Neural cell (in vitro differentiated cells): ENCODE measurements around the gene CDYL. TPM values are rescaled to one million over a fixed set of nuclear protein-coding genes. Genes with fewer than 3 reads are reported as not detected.

ENCODE experiments used
- H2AFZ ChIP-seq: fragments of 200-600, 300-800 bp; sonication (generic), shearing (Covaris generic); 2 replicates; pipeline ENCODE4 v1.6.0; 2014; ENCODE audit warnings: low read depth, mild to moderate bottlenecking, antibody characterized with exemption, low read length, moderate library complexity
- H3F3A ChIP-seq: fragments of 200-600 bp; shearing (Covaris generic); 2 replicates; pipeline ENCODE4 v1.6.1; 2016; ENCODE audit warnings: mild to moderate bottlenecking, moderate library complexity, mixed read lengths, antibody characterized with exemption, low read length; ENCODE audit not compliant: insufficient read depth, poor library complexity, severe bottlenecking
- H3K27ac ChIP-seq: fragments of 200-600, 300-800 bp; sonication (generic), shearing (Covaris generic); 2 replicates; pipeline ENCODE4 v1.5.1; 2014; ENCODE audit warnings: mild to moderate bottlenecking, low read length, moderate library complexity
- H3K27me3 ChIP-seq: fragments of 300-800, 200-600 bp; sonication (generic), shearing (Covaris generic); 2 replicates; pipeline ENCODE4 v1.6.0; 2014; ENCODE audit warnings: mild to moderate bottlenecking, low read depth, low read length, moderate library complexity; ENCODE audit not compliant: insufficient read depth
- H3K36me3 ChIP-seq: fragments of 300-800, 200-600 bp; sonication (generic), shearing (Covaris generic); 2 replicates; pipeline ENCODE4 v1.5.1; 2014; ENCODE audit warnings: mild to moderate bottlenecking, antibody characterized with exemption, low read length, moderate library complexity; ENCODE audit not compliant: insufficient read depth
- H3K4me2 ChIP-seq: fragments of 300-800, 200-600 bp; sonication (generic), shearing (Covaris generic); 2 replicates; pipeline ENCODE4 v1.6.0; 2014; ENCODE audit warnings: mild to moderate bottlenecking, low read length
- H3K4me3 ChIP-seq: fragments of 300-800, 200-600 bp; sonication (generic), shearing (Covaris generic); 2 replicates; pipeline ENCODE4 v1.5.1; 2014; ENCODE audit warnings: mild to moderate bottlenecking, low read length, moderate library complexity
- H3K79me2 ChIP-seq: fragments of 200-600 bp; shearing (Covaris generic); replicated peaks from 2 replicates; pipeline ENCODE4 v1.6.0; 2014; ENCODE audit warnings: mild to moderate bottlenecking, low read length, moderate library complexity; ENCODE audit not compliant: insufficient read depth
- H3K9ac ChIP-seq: fragments of 300-800, 200-600 bp; sonication (generic), shearing (Covaris generic); 2 replicates; pipeline ENCODE4 v1.6.1; 2016; ENCODE audit warnings: mild to moderate bottlenecking, low read length, mixed read lengths
- H3K9me2 ChIP-seq: fragments of 200-600 bp; shearing (Covaris generic); 2 replicates; pipeline ENCODE4 v1.6.1; 2016; ENCODE audit warnings: mild to moderate bottlenecking, low read length, mixed read lengths; ENCODE audit not compliant: insufficient read depth
- H3K9me3 ChIP-seq: fragments of 200-600, 300-800 bp; sonication (generic), shearing (Covaris generic); 2 replicates; pipeline ENCODE4 v1.6.1; 2016; ENCODE audit warnings: mild to moderate bottlenecking, mixed run types, low read length, moderate library complexity, mixed read lengths
- H4K20me1 ChIP-seq: fragments of 200-600 bp; shearing (Covaris generic); 2 replicates; pipeline ENCODE4 v1.6.1; 2016; ENCODE audit warnings: mild to moderate bottlenecking, mixed run types; ENCODE audit not compliant: insufficient read depth
- CTCF ChIP-seq: fragments of 450-650 bp; IDR thresholded peaks from 2 replicates; pipeline ENCODE4 v1.5.1; 2014; ENCODE audit warnings: antibody characterized with exemption, mild to moderate bottlenecking, moderate library complexity; ENCODE audit not compliant: poor library complexity, severe bottlenecking
- EP300 ChIP-seq: fragments of 450-650 bp; conservative IDR thresholded peaks from 2 replicates; pipeline ENCODE4 v1.6.1; 2014; ENCODE audit warnings: antibody characterized with exemption, mild to moderate bottlenecking, moderate library complexity; ENCODE audit not compliant: poor library complexity, severe bottlenecking
- EZH2 ChIP-seq: fragments of 200-600, 300-800 bp; shearing (Covaris generic), sonication (generic); IDR thresholded peaks from 2 replicates; pipeline ENCODE4 v1.6.1; 2014; ENCODE audit warnings: antibody characterized with exemption, low read length, borderline replicate concordance, mild to moderate bottlenecking; ENCODE audit not compliant: insufficient read depth, poor library complexity, severe bottlenecking
- MXI1 ChIP-seq: fragments of 450-650 bp; conservative IDR thresholded peaks from 2 replicates; pipeline ENCODE4 v1.6.1; 2014; ENCODE audit warnings: antibody characterized with exemption, mild to moderate bottlenecking; ENCODE audit not compliant: poor library complexity, severe bottlenecking
- POLR2AphosphoS5 ChIP-seq: IDR thresholded peaks from 2 replicates; pipeline ENCODE4 v1.6.1; 2012
- RAD21 ChIP-seq: fragments of 450-650 bp; conservative IDR thresholded peaks from 2 replicates; pipeline ENCODE4 v1.6.1; 2014; ENCODE audit warnings: antibody characterized with exemption, mild to moderate bottlenecking, moderate library complexity
- REST ChIP-seq: IDR thresholded peaks from 2 replicates; pipeline ENCODE4 v1.6.1; 2012; ENCODE audit warnings: borderline replicate concordance
- SMC3 ChIP-seq: fragments of 450-650 bp; conservative IDR thresholded peaks from 2 replicates; pipeline ENCODE4 v1.6.1; 2014; ENCODE audit warnings: antibody characterized with exemption, mild to moderate bottlenecking, moderate library complexity; ENCODE audit not compliant: poor library complexity
- TAF1 ChIP-seq: IDR thresholded peaks from 2 replicates; pipeline ENCODE4 v1.6.1; 2012; ENCODE audit warnings: low read depth
- polyA plus RNA-seq: library from polyadenylated mRNA; depleted of rRNA; stranded (reverse); fragments of >200 nt; gene quantifications from 2 replicates; pipeline ENCODE4 v1.2.3, GENCODE V29; 2014

Gene CDYL
- polyA plus RNA-seq, 1 donor from 2014 or later, result 5.2 TPM

GRCh38 chr6:4906293-4907276, 130.4 kb downstream of the CDYL start:
- H3K27me3 ChIP-seq, result no peaks in the 10 kb centered on the region
- H3K4me2 ChIP-seq, result no peak overlapping the region
- H3K36me3 ChIP-seq, result no peaks in the 10 kb centered on the region
- no peak overlapping the region for H3K27ac ChIP-seq
- H3K9me2 ChIP-seq, result no peaks in the 10 kb centered on the region
- no peaks in the 10 kb centered on the region for H3F3A ChIP-seq
- no peaks in the 10 kb centered on the region for H4K20me1 ChIP-seq
- TF ChIP-seq RAD21 (no peak), EP300 (no peak), EZH2 (no peak), REST (no peak), MXI1 (no peak)
- H3K79me2 ChIP-seq, result no peaks in the 10 kb centered on the region
- no peak overlapping the region for H2AFZ ChIP-seq
- H3K9ac ChIP-seq, result no peak overlapping the region
- no peak overlapping the region for H3K4me3 ChIP-seq
- H3K9me3 ChIP-seq, result no peaks in the 10 kb centered on the region

GRCh38 chr6:4907602-4908001, 131.4 kb downstream of the CDYL start:
- H3K9me2 ChIP-seq, result no peaks in the 10 kb centered on the region
- no peaks in the 10 kb centered on the region for H3F3A ChIP-seq
- H3K27ac ChIP-seq, result no peak overlapping the region
- H3K36me3 ChIP-seq, result no peaks in the 10 kb centered on the region
- H3K4me2 ChIP-seq, result no peak overlapping the region
- H4K20me1 ChIP-seq, result no peaks in the 10 kb centered on the region
- no peaks in the 10 kb centered on the region for H3K27me3 ChIP-seq
- no peak for TF ChIP-seq EP300
- TF ChIP-seq SMC3, result no peak
- no peak for TF ChIP-seq RAD21
- no peak for TF ChIP-seq REST
- no peak for TF ChIP-seq MXI1
- no peak for TF ChIP-seq EZH2
- TF ChIP-seq POLR2AphosphoS5, result no peak
- no peak for TF ChIP-seq TAF1
- TF ChIP-seq CTCF, result no peak
- H3K9ac ChIP-seq, result no peak overlapping the region
- no peaks in the 10 kb centered on the region for H3K79me2 ChIP-seq
- H3K9me3 ChIP-seq, result no peaks in the 10 kb centered on the region
- H3K4me3 ChIP-seq, result no peak overlapping the region
- H2AFZ ChIP-seq, result no peak overlapping the region
